Measurements from ENCODE around the gene RAB40C. TPM values are rescaled to one million over a fixed set of nuclear protein-coding genes. Genes with fewer than 3 reads are reported as not detected.
A peak's percentile ranks its signal among the peaks of the same experiment; 100 is the strongest.

RAB40C gene
- total RNA-seq, 1 experiment from 2014 or later = 19.1 TPM

DNA sequence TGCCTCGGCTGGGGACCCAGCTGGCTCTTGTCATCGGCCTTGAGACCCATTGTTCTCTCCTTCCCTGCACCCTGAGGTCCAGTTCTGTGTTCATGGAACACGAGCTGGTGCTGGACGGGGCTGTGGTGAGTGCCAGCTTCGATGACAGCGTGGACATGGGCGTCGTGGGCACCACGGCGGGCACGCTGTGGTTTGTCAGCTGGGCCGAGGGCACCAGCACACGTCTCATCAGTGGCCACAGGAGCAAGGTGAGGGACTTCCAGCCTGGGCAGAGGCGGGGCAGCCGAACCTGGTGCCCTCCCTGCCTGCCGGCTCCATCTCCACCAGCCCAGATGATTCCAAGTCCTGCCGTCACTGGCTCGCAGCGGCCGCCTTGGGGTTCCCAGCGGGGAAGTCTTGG is 72.7 kb downstream of the RAB40C start:
- intact Hi-C loops (cut with micrococcal nuclease; ENCODE audit: unreplicated experiment) = no loop called here
- Histone ChIP-seq H3K27me3 (replicated peaks; ENCODE audit: control insufficient read depth, insufficient read depth, low read length) (no peaks in the 10 kb centered on the region), H3K36me3 (ENCODE audit: control insufficient read depth, insufficient read depth, low read length) (no peaks in the 10 kb centered on the region; the same call in 1 of the 2 replicates), H3K9me3 (no peaks in the 10 kb centered on the region), H3K4me1 (no peaks in the 10 kb centered on the region), H3K4me3 (ENCODE audit: low read depth, low read length) (no peak overlapping the region)
- TF ChIP-seq, protein P1, sequence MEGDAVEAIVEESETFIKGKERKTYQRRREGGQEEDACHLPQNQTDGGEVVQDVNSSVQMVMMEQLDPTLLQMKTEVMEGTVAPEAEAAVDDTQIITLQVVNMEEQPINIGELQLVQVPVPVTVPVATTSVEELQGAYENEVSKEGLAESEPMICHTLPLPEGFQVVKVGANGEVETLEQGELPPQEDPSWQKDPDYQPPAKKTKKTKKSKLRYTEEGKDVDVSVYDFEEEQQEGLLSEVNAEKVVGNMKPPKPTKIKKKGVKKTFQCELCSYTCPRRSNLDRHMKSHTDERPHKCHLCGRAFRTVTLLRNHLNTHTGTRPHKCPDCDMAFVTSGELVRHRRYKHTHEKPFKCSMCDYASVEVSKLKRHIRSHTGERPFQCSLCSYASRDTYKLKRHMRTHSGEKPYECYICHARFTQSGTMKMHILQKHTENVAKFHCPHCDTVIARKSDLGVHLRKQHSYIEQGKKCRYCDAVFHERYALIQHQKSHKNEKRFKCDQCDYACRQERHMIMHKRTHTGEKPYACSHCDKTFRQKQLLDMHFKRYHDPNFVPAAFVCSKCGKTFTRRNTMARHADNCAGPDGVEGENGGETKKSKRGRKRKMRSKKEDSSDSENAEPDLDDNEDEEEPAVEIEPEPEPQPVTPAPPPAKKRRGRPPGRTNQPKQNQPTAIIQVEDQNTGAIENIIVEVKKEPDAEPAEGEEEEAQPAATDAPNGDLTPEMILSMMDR (IDR thresholded peaks at IDR 0.05; ENCODE audit: insufficient read depth in 1 of 2, low read depth in 1 of 2, low read length in 1 of 2, severe bottlenecking in 1 of 2, unreplicated experiment in 1 of 2) = no peak
- no peak for DNase-seq
- Mint-ChIP-seq H3K27ac (ENCODE audit: unreplicated experiment) (no peak overlapping the region), H3K4me1 (ENCODE audit: low read depth, unreplicated experiment) (no peaks in the 10 kb centered on the region), H3K36me3 (ENCODE audit: insufficient read depth, unreplicated experiment) (no peaks in the 10 kb centered on the region), H3K4me3 (ENCODE audit: unreplicated experiment) (no peak overlapping the region), H3K27me3 (ENCODE audit: insufficient read depth, unreplicated experiment) (no peaks in the 10 kb centered on the region), H3K9me3 (ENCODE audit: unreplicated experiment) (no peaks in the 10 kb centered on the region)
- ChIA-PET CTCF (no interaction called here), POLR2A (interaction anchor here (0.5 kb wide), 1 partner anchor 311 kb away, joined by 3 read pairs; no protein-coding TSS in a partner anchor)
- BruUV-seq (replicated peaks) = no TSS peak

- Histone ChIP-seq H3K27me3 (replicated peaks; ENCODE audit: control insufficient read depth, insufficient read depth, low read length) (no peaks in the 10 kb centered on the region), H3K4me1 (no peaks in the 10 kb centered on the region; the same call in 1 of the 2 replicates), H3K36me3 (ENCODE audit: control insufficient read depth, insufficient read depth, low read length) (peaks cover 3% of the 10 kb centered on the region), H3K9me3 (no peaks in the 10 kb centered on the region), H3K4me3 (ENCODE audit: low read depth, low read length) (no peak overlapping the region)
- H3K27ac Mint-ChIP-seq (ENCODE audit: unreplicated experiment) = no peak overlapping the region
- no peak overlapping the region for H3K4me3 Mint-ChIP-seq (ENCODE audit: unreplicated experiment)
- intact Hi-C loops (cut with micrococcal nuclease; ENCODE audit: unreplicated experiment) = no loop called here
- DNase-seq = no peak
- POLR2A ChIA-PET = no interaction called here
- TF ChIP-seq, protein P1 (IDR thresholded peaks at IDR 0.05; ENCODE audit: insufficient read depth in 1 of 2, low read depth in 1 of 2, low read length in 1 of 2, severe bottlenecking in 1 of 2, unreplicated experiment in 1 of 2) = no peak
- BruUV-seq (replicated peaks) = no TSS peak
- no peaks in the 10 kb centered on the region for H3K9me3 Mint-ChIP-seq (ENCODE audit: unreplicated experiment)
- H3K4me1 Mint-ChIP-seq (ENCODE audit: low read depth, unreplicated experiment) = no peaks in the 10 kb centered on the region
- H3K27me3 Mint-ChIP-seq (ENCODE audit: insufficient read depth, unreplicated experiment) = no peaks in the 10 kb centered on the region
- CTCF ChIA-PET = interaction anchor here (0.7 kb wide), 1 partner anchor 12 kb away, joined by 4 read pairs; no protein-coding TSS in a partner anchor
- no peaks in the 10 kb centered on the region for H3K36me3 Mint-ChIP-seq (ENCODE audit: insufficient read depth, unreplicated experiment)
Observed at GRCh38 chr16:666572-666971, 76.7 kb downstream of the RAB40C start.

DNA sequence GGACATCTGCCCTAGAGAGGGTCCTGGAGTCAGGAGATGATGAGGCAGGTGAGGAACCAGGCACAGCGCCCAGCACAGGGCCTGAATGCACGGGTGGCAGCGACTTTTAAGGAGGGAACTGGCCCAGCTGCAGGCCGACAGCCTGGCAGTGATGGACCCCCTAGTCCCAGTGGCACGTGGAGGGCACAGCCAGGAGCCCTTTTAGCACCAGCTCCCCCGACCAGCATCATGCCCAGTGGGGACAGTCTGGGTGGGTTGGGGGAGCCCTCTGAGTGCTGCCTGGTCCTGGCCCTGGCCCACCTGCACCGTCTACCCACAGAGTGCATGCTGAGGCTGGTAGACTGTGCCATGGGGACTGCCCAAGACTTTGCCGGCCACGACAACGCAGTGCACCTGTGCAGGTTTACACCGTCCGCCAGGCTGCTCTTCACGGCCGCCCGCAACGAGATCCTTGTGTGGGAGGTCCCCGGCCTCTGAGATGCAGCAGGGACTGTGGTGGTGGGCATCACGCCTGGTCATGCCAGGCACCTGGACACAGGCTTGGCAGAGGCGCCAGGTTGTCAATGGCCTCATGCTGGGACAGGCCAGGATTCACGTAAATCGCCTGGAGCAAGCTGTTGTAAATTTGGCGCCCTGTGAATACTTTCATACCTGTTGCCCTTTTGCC is 77.4 kb downstream of the RAB40C start:
- Mint-ChIP-seq H3K36me3 (ENCODE audit: insufficient read depth, unreplicated experiment) (no peaks in the 10 kb centered on the region), H3K27ac (ENCODE audit: unreplicated experiment) (no peak overlapping the region), H3K4me1 (ENCODE audit: low read depth, unreplicated experiment) (no peaks in the 10 kb centered on the region), H3K9me3 (ENCODE audit: unreplicated experiment) (no peaks in the 10 kb centered on the region), H3K4me3 (ENCODE audit: unreplicated experiment) (peak overlapping the region; percentile 73), H3K27me3 (ENCODE audit: insufficient read depth, unreplicated experiment) (no peaks in the 10 kb centered on the region)
- TF ChIP-seq, protein P1 (IDR thresholded peaks at IDR 0.05; ENCODE audit: insufficient read depth in 1 of 2, low read depth in 1 of 2, low read length in 1 of 2, severe bottlenecking in 1 of 2, unreplicated experiment in 1 of 2) = no peak
- Histone ChIP-seq H3K36me3 (ENCODE audit: control insufficient read depth, insufficient read depth, low read length) (peaks cover 3% of the 10 kb centered on the region), H3K27me3 (replicated peaks; ENCODE audit: control insufficient read depth, insufficient read depth, low read length) (no peaks in the 10 kb centered on the region), H3K9me3 (no peaks in the 10 kb centered on the region), H3K4me3 (ENCODE audit: low read depth, low read length) (no peak overlapping the region), H3K4me1 (no peaks in the 10 kb centered on the region; the same call in 1 of the 2 replicates)
- ChIA-PET POLR2A (no interaction called here), CTCF (interaction anchor here (1.0 kb wide), 1 partner anchor 23 kb away, joined by 3 read pairs; no protein-coding TSS in a partner anchor)
- intact Hi-C loops (cut with micrococcal nuclease; ENCODE audit: unreplicated experiment) = no loop called here
- BruUV-seq (replicated peaks) = no TSS peak
- DNase-seq = no peak

All from Caco-2 (cell line).